Activated naive CD8-positive, alpha-beta T cell treated with anti-CD3 and anti-CD28 coated beads, Interleukin-2, amount 10 ng/mL, durations not matched to agents 7 days and 5 days (primary cell): Measurements from ENCODE around the gene PGAM1. TPM values are rescaled to one million over a fixed set of nuclear protein-coding genes. Genes with fewer than 3 reads are reported as not detected.
"Not testable (repeated sequence)": the region's sequence is repeated elsewhere in the genome, so short reads cannot be mapped to it uniquely, and the experiment has no call there.

Experiments used
- ATAC-seq: fragments of 150-1000 bp; cut with Tn5 transposase; one replicate; pipeline ENCODE4 v1.10.0; 2021; ENCODE audit warnings: low read depth, moderate library complexity
- POLR2A ChIA-PET: fragments of 350-600 bp; sonication (Branson Sonifier 250); formaldehyde crosslinking; loops from one replicate; lab custom pipeline; 2021; ENCODE audit warnings: antibody characterized with exemption; lab: Charles Lee
- DNase-seq: peaks from one replicate; pipeline ENCODE4 v3.0.0; 2021
- H3K27ac Mint-ChIP-seq: one replicate; pipeline ENCODE4 v1.8.0; 2022; ENCODE audit warnings: mild to moderate bottlenecking, mixed read lengths
- H3K27me3 Mint-ChIP-seq: one replicate; pipeline ENCODE4 v1.8.0; 2022; ENCODE audit warnings: mild to moderate bottlenecking, moderate library complexity, mixed read lengths
- H3K36me3 Mint-ChIP-seq: one replicate; pipeline ENCODE4 v1.8.0; 2021; ENCODE audit warnings: mild to moderate bottlenecking, mixed read lengths
- H3K4me1 Mint-ChIP-seq: one replicate; pipeline ENCODE4 v1.8.0; 2021; ENCODE audit warnings: mixed read lengths
- H3K4me3 Mint-ChIP-seq: one replicate; pipeline ENCODE4 v1.8.0; 2022; ENCODE audit warnings: mild to moderate bottlenecking, moderate library complexity, mixed read lengths
- H3K9me3 Mint-ChIP-seq: one replicate; pipeline ENCODE4 v1.8.0; 2021; ENCODE audit warnings: mixed read lengths
- total RNA-seq, 2 experiments: library from RNA; stranded (reverse); gene quantifications; one replicate each; pipeline ENCODE4 v1.2.3, GENCODE V29; 2021

Gene PGAM1
- total RNA-seq, 2 experiments from 2014 or later, result 288 to 298 TPM

- peaks cover 17% of the 10 kb centered on the region for H3K36me3 Mint-ChIP-seq
- H3K4me3 Mint-ChIP-seq, H3K27me3 Mint-ChIP-seq, H3K4me1 Mint-ChIP-seq, H3K27ac Mint-ChIP-seq, POLR2A ChIA-PET, DNase-seq, ATAC-seq, H3K9me3 Mint-ChIP-seq: not testable (repeated sequence)
Measured at GRCh38 chr10:97468781-97469180, 42.8 kb downstream of the PGAM1 start.

DNA sequence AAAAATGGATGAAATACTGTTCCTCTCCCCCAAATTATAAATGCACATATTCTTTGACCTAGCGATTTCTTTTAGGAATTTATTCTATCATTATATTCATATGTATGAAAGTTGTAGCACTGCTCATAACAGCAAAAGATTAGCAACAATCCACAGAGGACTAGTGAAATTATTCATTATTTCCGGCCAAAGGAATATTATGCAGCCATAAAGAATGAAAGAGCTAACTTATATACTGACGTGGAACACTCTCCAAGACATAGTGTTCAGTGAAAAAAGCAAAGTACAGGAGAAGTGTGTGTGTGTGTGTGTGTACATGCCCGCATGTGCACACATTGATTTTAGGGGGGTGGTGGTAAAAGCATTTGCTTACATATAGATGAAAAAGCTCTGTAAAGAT, 48.9 kb downstream of the PGAM1 start:
- peak overlapping the region; percentile 44 for H3K27ac Mint-ChIP-seq

DNA sequence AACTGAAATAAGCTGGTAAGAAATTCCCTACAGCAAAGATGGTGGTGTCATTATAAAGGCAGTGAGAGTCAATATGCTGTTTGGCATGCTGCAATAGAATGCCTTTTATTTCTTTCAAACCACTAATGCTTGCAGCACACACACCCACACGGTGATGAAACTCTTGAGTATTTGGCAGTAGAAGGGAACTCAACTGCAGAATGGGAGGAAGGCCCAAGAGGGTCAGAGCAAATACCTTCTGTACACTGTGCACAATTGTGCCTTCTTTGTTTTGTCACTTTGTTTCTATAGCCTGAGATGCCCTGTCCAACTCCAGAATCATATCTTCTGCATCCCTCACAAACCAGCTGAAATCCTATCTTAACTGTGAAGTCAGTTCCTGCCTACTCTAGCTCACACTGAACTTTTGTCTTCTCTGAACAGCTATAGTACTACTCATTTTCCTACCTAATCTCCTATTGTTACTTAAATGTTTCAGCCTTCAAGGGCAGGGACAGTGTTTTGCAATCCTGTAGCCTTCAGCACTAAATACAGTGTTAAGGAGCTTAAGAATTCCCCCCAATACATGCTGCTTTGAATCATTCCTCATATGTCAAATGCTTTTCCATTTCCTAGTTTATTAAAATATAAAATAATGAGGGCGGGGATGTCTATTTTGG, 50.1 kb downstream of the PGAM1 start:
- POLR2A ChIA-PET, result interaction anchor here (0.6 kb wide), 1 partner anchor 185 kb away, joined by 3 read pairs; no protein-coding TSS in a partner anchor
- peaks cover 1% of the 10 kb centered on the region for H3K9me3 Mint-ChIP-seq
- peaks cover 5% of the 10 kb centered on the region for H3K4me1 Mint-ChIP-seq
- DNase-seq (no peak), ATAC-seq (no peak)
- no peak overlapping the region for H3K4me3 Mint-ChIP-seq
- H3K27me3 Mint-ChIP-seq, result no peaks in the 10 kb centered on the region
- peaks cover 30% of the 10 kb centered on the region for H3K36me3 Mint-ChIP-seq
- H3K27ac Mint-ChIP-seq, result no peak overlapping the region

More for the DNA sequence above, 48.9 kb downstream of the PGAM1 start:
- POLR2A ChIA-PET, result no interaction called here
- H3K4me3 Mint-ChIP-seq, result no peak overlapping the region
- H3K4me1 Mint-ChIP-seq, result peaks cover 5% of the 10 kb centered on the region
- peaks cover 1% of the 10 kb centered on the region for H3K9me3 Mint-ChIP-seq
- DNase-seq (no peak), ATAC-seq (no peak)
- peaks cover 34% of the 10 kb centered on the region for H3K36me3 Mint-ChIP-seq
- no peaks in the 10 kb centered on the region for H3K27me3 Mint-ChIP-seq

GRCh38 chr10:97479410-97479809, 53.4 kb downstream of the PGAM1 start:
- ATAC-seq, DNase-seq, POLR2A ChIA-PET, H3K9me3 Mint-ChIP-seq, H3K27ac Mint-ChIP-seq, H3K4me3 Mint-ChIP-seq, H3K4me1 Mint-ChIP-seq, H3K27me3 Mint-ChIP-seq: not testable (repeated sequence)
- peaks cover 27% of the 10 kb centered on the region for H3K36me3 Mint-ChIP-seq

GRCh38 chr10:97479939-97480338, 53.9 kb downstream of the PGAM1 start:
- peaks cover 1% of the 10 kb centered on the region for H3K9me3 Mint-ChIP-seq
- H3K4me3 Mint-ChIP-seq, result no peak overlapping the region
- H3K27ac Mint-ChIP-seq, result no peak overlapping the region
- peaks cover 5% of the 10 kb centered on the region for H3K4me1 Mint-ChIP-seq
- peaks cover 23% of the 10 kb centered on the region for H3K36me3 Mint-ChIP-seq
- POLR2A ChIA-PET, result no interaction called here
- ATAC-seq, result no peak
- no peak for DNase-seq
- no peaks in the 10 kb centered on the region for H3K27me3 Mint-ChIP-seq

DNA sequence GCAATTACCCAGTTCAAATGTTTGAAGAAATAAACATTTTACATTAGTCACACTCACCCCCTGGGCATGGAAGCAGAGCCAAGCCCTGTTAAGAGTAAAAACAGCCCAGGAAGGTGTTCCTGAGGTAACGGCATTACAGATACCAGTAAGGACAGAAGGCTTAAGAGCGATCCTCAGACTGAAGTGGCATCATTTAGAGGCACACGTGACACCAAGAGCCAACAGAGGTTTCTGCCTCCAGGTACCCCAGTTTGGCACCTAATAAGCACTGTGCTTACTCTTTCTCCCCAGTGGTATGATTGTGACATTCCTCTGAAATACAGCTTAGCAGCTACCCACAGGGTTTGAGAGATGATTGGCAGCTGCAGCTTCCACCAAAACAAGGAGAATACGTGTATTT, 55.1 kb downstream of the PGAM1 start:
- Mint-ChIP-seq H3K4me3 (no peak overlapping the region), H3K27ac (no peak overlapping the region), H3K36me3 (peaks cover 16% of the 10 kb centered on the region), H3K4me1 (peaks cover 7% of the 10 kb centered on the region), H3K27me3 (no peaks in the 10 kb centered on the region), H3K9me3 (no peaks in the 10 kb centered on the region)
- ATAC-seq (no peak), DNase-seq (no peak)
- POLR2A ChIA-PET, result no interaction called here

GRCh38 chr10:97482381-97482780, 56.4 kb downstream of the PGAM1 start:
- DNase-seq (no peak), ATAC-seq (no peak)
- H3K36me3 Mint-ChIP-seq, result peaks cover 9% of the 10 kb centered on the region
- H3K9me3 Mint-ChIP-seq, result no peaks in the 10 kb centered on the region
- H3K27me3 Mint-ChIP-seq, result no peaks in the 10 kb centered on the region
- no peak overlapping the region for H3K4me3 Mint-ChIP-seq
- peaks cover 5% of the 10 kb centered on the region for H3K4me1 Mint-ChIP-seq
- no peak overlapping the region for H3K27ac Mint-ChIP-seq
- POLR2A ChIA-PET, result no interaction called here

Other genes starting within 250 kb of the PGAM1 start
- under 1 TPM; 0.37 to 0.44 TPM for gene SLIT1, start 240.2 kb upstream of the PGAM1 start, total RNA-seq
- 10 to 100 TPM; 35.4 to 44.5 TPM for gene ARHGAP19, start 133.6 kb upstream of the PGAM1 start, total RNA-seq
- 10 to 100 TPM; 11.0 to 11.7 TPM for gene FRAT1, start 106.9 kb upstream of the PGAM1 start, total RNA-seq
- gene FRAT2, start 91.5 kb upstream of the PGAM1 start, total RNA-seq, result 10 to 100 TPM; 15.3 to 16.7 TPM
- 10 to 100 TPM; 20.5 to 23.8 TPM for gene RRP12, start 24.9 kb upstream of the PGAM1 start, total RNA-seq
- gene EXOSC1, start 19.8 kb downstream of the PGAM1 start, total RNA-seq, result 10 to 100 TPM; 46.5 to 47.9 TPM
- gene ZDHHC16, start 20.0 kb downstream of the PGAM1 start, total RNA-seq, result 10 to 100 TPM; 23.3 to 29.6 TPM
- 10 to 100 TPM; 87.9 to 89.7 TPM for gene MMS19, start 72.2 kb downstream of the PGAM1 start, total RNA-seq
- 1 to 10 TPM; 1.1 to 1.4 TPM for gene UBTD1, start 72.7 kb downstream of the PGAM1 start, total RNA-seq
- gene ANKRD2, start 146.6 kb downstream of the PGAM1 start, total RNA-seq, result under 1 TPM in 1 of 2 experiments, not detected in 1; 0.23 TPM
- gene HOGA1, start 158.2 kb downstream of the PGAM1 start, total RNA-seq, result not detected
- not detected for gene C10orf62, start 163.5 kb downstream of the PGAM1 start, total RNA-seq
- gene MORN4, start 207.3 kb downstream of the PGAM1 start, total RNA-seq, result 1 to 10 TPM; 1.7 to 2.2 TPM
- gene PI4K2A, start 214.5 kb downstream of the PGAM1 start, total RNA-seq, result 10 to 100 TPM in 1 of 2 experiments, 1 to 10 TPM in 1; 9.3 to 10.9 TPM